GM21717 (cell line): ENCODE results near the gene TAF1.
"Not testable (repeated sequence)": the region's sequence is repeated elsewhere in the genome, so short reads cannot be mapped to it uniquely, and the experiment has no call there.

Source experiments
- ATAC-seq: cut with Tn5 transposase; IDR thresholded peaks from one replicate; pipeline ENCODE4 v1.9.1; 2021; ENCODE audit warnings: mild to moderate bottlenecking, moderate library complexity; ENCODE audit not compliant: unreplicated experiment

Gene TAF1

GRCh38 chrX:71416260-71416659 lies 50.1 kb downstream of the TAF1 start:
- ATAC-seq, result not testable (repeated sequence)

- no peak for ATAC-seq
Observed at GRCh38 chrX:71420686-71421085, 54.5 kb downstream of the TAF1 start.

- no peak for ATAC-seq
Observed at GRCh38 chrX:71432733-71433132, 66.6 kb downstream of the TAF1 start.

- no peak for ATAC-seq
Observed at GRCh38 chrX:71438750-71439149, 72.6 kb downstream of the TAF1 start.

GRCh38 chrX:71439420-71439819 lies 73.3 kb downstream of the TAF1 start:
- no peak for ATAC-seq

- ATAC-seq, result no peak
Observed at GRCh38 chrX:71439896-71440295, 73.7 kb downstream of the TAF1 start.

GRCh38 chrX:71440401-71440800 lies 74.2 kb downstream of the TAF1 start:
- no peak for ATAC-seq

- not testable (repeated sequence) for ATAC-seq
Observed at GRCh38 chrX:71441809-71442208, 75.7 kb downstream of the TAF1 start.

- ATAC-seq, result no peak
Observed at GRCh38 chrX:71450433-71451106, 84.4 kb downstream of the TAF1 start.

- not testable (repeated sequence) for ATAC-seq
Observed at GRCh38 chrX:71451518-71451917, 85.4 kb downstream of the TAF1 start.

GRCh38 chrX:71453056-71453455 lies 86.9 kb downstream of the TAF1 start:
- no peak for ATAC-seq

- ATAC-seq, result no peak
Observed at GRCh38 chrX:71454222-71454621, 88.1 kb downstream of the TAF1 start.

- ATAC-seq, result no peak
Observed at GRCh38 chrX:71458866-71459265, 92.7 kb downstream of the TAF1 start.

GRCh38 chrX:71464968-71465367 lies 98.8 kb downstream of the TAF1 start:
- no peak for ATAC-seq

GRCh38 chrX:71466979-71467523 lies 100.9 kb downstream of the TAF1 start:
- no peak for ATAC-seq

- no peak for ATAC-seq
Observed at GRCh38 chrX:71475785-71476540, 109.8 kb downstream of the TAF1 start.

GRCh38 chrX:71482228-71482958 lies 116.2 kb downstream of the TAF1 start:
- ATAC-seq, result no peak

GRCh38 chrX:71487814-71488213 lies 121.7 kb downstream of the TAF1 start:
- no peak for ATAC-seq

- no peak for ATAC-seq
Observed at GRCh38 chrX:71489540-71489939, 123.4 kb downstream of the TAF1 start.

GRCh38 chrX:71492231-71493065 lies 126.3 kb downstream of the TAF1 start:
- ATAC-seq, result no peak
